SKM-1 treated with dmso at 0.1 percent for 144 hours (cell line): ENCODE results near the gene SLC8A3.

ENCODE experiments used
- DNase-seq: peaks from one replicate; lab custom pipeline; 2025; ENCODE audit not compliant: unreplicated experiment; lab: John Stamatoyannopoulos, UW

The SLC8A3 gene

DNA sequence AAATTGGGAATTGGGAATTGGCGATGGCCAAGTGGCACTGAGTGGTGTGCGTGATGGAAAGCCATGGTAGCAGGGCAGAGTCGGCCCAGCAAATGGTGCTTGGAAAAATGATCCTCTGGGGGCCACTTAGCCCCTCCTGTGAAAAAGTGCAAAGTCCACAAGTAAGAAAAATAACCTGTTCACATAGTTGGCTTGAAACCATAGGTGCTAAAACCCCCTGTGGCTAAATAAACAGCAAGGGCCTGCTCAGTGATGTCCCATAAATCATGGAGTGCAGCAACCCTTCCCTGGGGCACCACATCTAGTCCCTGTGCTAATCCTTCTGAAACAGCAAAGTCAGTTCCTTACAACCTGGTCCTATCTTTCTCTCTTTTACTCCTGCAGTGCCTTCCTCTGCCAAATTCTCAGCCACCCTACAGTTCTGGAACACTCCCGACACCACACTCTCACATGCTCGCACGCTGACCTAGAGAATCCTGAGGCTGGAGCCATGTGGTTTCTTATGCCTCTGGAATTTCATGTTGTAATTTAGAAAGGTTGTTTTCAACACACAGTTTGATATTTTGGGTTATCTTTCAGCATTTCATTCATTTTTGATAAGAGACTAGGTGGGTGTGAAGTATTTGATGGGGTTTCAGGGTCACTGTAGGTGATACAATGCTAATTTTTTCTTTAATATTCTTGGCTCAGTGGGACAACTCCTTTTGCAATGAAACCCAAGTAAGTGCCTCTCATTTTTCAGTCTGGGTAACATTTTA, 186.0 kb downstream of the SLC8A3 start:
- DNase-seq = no peak

DNA sequence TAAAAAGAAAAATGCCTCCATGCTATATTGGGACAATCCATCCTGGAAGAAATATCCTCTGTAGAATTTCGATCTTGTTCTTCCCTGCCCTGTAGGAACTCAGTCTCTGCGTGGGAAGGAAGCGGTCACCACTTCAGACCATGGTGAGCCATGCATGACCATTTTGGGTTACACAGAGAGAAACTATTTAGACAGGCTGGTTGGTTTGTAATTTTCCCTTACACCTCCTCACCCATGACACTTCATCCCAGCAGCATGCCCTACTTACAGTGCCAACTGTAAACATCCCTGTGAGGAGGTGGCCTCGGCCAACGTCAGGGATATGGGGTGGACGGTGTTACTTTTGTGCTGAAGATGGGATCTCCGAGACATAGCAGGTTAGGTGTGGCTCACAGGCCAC, 188.2 kb downstream of the SLC8A3 start:
- no peak for DNase-seq

DNA sequence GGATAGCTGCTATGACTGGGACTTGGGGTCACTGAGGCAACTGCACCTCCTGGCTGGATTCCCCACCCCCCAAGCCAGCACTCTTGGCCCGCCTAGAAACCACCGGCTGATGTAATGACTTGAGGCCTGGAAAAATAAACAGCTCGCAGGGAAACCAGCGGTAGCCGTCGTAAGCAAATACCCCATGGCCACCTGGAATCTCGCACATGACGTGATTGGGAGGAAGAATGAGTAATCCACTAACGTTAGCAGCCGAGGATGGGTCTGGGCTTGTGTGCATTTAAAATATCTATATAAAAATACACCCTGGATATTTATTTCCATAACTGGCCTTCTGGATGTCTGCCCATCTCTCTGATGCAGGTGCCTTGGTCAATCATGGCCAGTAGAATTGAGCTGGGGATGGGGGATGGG, 189.5 kb downstream of the SLC8A3 start:
- DNase-seq = no peak

DNA sequence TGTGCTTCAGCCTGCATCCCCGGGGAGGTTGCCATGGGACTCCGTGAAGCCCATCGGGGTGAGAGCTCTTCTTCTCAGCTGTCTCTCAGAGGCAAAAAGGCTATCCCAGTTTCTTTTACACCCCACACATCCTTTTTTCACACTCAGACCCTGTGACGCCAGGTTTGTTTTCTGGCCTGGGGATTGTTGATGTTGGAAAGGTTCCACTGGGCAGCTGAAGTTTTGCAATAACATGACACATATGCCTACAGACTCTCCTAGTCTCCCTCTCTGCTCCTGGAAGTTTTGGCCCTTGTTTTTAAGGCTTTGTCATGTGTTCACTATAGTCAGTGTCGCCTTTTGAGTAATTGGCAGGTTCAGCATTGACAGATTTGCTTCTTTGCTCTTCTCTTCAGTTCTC, 190.9 kb downstream of the SLC8A3 start:
- DNase-seq = no peak

DNA sequence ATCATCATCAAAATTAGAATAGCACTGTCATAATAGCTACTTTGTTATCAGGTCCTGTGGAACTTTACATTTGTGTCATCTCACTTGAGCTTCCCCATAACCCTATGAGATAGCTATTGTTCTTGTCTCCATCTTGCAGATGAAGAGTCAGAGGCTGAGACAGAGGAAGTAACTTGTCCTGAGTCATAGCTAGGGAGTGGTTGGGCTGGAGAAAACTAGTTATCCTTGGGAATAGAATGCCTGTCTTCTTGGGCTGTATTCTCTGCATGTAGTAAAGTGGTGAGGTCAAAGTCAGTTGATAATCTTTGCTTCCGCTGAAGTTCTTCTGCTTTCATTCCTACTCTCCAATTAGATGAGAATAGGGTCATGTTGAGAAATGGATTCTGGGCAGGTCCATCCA, 192.5 kb downstream of the SLC8A3 start:
- no peak for DNase-seq
